Sigmoid colon (tissue), 4 donors: Measurements from ENCODE around the gene SLC24A4.

Source experiments
- CTCF ChIP-seq, 4 experiments: fragments of 450-650 bp in 3 of 4; fragments of 200-600 bp in 1 of 4; IDR thresholded peaks; one replicate each; pipeline ENCODE4 v1.5.1; 2016 to 2019; ENCODE audit warnings: antibody characterized with exemption in 4 of 4, mild to moderate bottlenecking in 3 of 4, moderate library complexity in 2 of 4
- EP300 ChIP-seq, 4 donors: sonication (generic); formaldehyde crosslinking; IDR thresholded peaks; one replicate each; pipeline ENCODE4 v1.6.1; 2017; ENCODE audit warnings: antibody characterized with exemption in 4 of 4
- POLR2A ChIP-seq, 2 donors: fragments of 450-650 bp; IDR thresholded peaks; one replicate each; pipeline ENCODE4 v1.6.1; 2016; ENCODE audit warnings: antibody characterized with exemption in 2 of 2, mild to moderate bottlenecking in 2 of 2, moderate library complexity in 2 of 2
- POLR2AphosphoS5 ChIP-seq, 4 donors: sonication (generic); formaldehyde crosslinking; IDR thresholded peaks; one replicate each; pipeline ENCODE4 v1.6.1; 2017; ENCODE audit warnings: antibody characterized with exemption in 4 of 4

- TF ChIP-seq CTCF (IDR thresholded peaks at IDR 0.05) (no peak), POLR2A (IDR thresholded peaks at IDR 0.05) (no peak), EP300 (IDR thresholded peaks at IDR 0.05) (no peak), POLR2AphosphoS5 (IDR thresholded peaks at IDR 0.05) (no peak)
Observed at GRCh38 chr14:92409043-92409442, 86.1 kb downstream of the SLC24A4 start.
